Stomach (tissue), 4 donors: ENCODE results near the gene TBX21.

Source experiments
- CTCF ChIP-seq, 7 experiments: fragments of 450-650 bp in 4 of 7; fragments of 200-600 bp in 3 of 7; sonication (generic) in 3 of 7; IDR thresholded peaks; one replicate each; pipeline ENCODE4 v1.5.1; 2016 to 2019; ENCODE audit warnings: antibody characterized with exemption in 7 of 7, control low read depth in 2 of 7, mild to moderate bottlenecking in 1 of 7
- EP300 ChIP-seq: sonication (generic); formaldehyde crosslinking; IDR thresholded peaks from one replicate; pipeline ENCODE4 v1.6.1; 2017; ENCODE audit warnings: antibody characterized with exemption
- POLR2A ChIP-seq, 4 donors: fragments of 450-650 bp; IDR thresholded peaks; one replicate each; pipeline ENCODE4 v1.6.1; 2016; ENCODE audit warnings: antibody characterized with exemption in 4 of 4, control low read depth in 2 of 4, mild to moderate bottlenecking in 1 of 4, moderate library complexity in 1 of 4
- POLR2AphosphoS5 ChIP-seq, 3 donors: sonication (generic); formaldehyde crosslinking; IDR thresholded peaks; one replicate each; pipeline ENCODE4 v1.6.1; 2016; ENCODE audit warnings: antibody characterized with exemption in 3 of 3

DNA sequence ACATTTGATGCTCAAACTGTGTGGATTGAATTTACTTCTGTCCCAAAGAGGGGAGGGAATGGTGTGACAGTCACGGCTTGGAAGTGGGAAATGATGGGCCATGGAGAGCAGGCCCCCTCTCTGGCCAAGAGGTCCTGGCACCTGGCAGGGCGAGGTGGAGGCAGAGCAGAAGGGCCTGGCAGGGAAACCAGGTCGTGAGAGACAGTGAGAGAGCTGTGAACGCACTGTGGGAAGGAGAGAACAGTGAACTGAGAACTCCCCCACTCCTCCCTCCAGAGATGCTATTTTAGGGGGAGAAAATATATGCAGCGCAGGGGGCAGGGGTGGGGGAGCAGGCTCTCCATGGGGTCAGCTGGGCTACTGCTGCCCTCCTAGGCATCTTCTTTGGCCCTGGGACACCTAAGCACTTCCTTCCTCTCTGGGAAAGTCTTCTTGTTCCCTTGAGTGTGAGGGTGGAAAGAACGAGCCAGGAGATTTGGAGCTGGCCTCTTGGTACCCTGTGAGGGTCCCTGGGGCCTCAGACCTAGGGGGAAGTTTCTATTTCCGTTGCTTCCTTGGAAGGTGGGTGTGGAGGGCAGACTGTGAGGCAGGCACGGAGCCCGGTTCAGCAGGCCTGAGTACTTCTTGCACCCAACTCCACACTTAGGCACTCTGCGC lies 17.2 kb upstream of the TBX21 start:
- TF ChIP-seq CTCF (IDR thresholded peaks at IDR 0.05) = no peak
- no peak for TF ChIP-seq EP300
- no peak for TF ChIP-seq POLR2A (IDR thresholded peaks at IDR 0.05)
- TF ChIP-seq POLR2AphosphoS5 (IDR thresholded peaks at IDR 0.05) = no peak
